ENCODE results near the gene PRKD1.

The PRKD1 gene

GRCh38 chr14:29802211-29802610 is 125.4 kb downstream of the PRKD1 start:
- TF ChIP-seq TARDBP (IDR thresholded peaks at IDR 0.05): no peak
- TF ChIP-seq ELF4 (IDR thresholded peaks at IDR 0.05): no peak
- TF ChIP-seq FOXK2 (IDR thresholded peaks at IDR 0.05): no peak
- no peak for TF ChIP-seq ZNF384 (IDR thresholded peaks at IDR 0.05)
- ChIA-PET POLR2A (no interaction called here), CTCF (interaction anchor here (0.7 kb wide), 1 partner anchor 1077 kb away, joined by 4 read pairs; no protein-coding TSS in a partner anchor)
- no peak for DNase-seq (ENCODE audit: extremely low spot score)

- no peak for TF ChIP-seq TARDBP (IDR thresholded peaks at IDR 0.05)
- TF ChIP-seq ZNF384 (IDR thresholded peaks at IDR 0.05): no peak
- TF ChIP-seq FOXM1 (IDR thresholded peaks at IDR 0.05; ENCODE audit: borderline replicate concordance): no peak
- TF ChIP-seq NFRKB (IDR thresholded peaks at IDR 0.05): no peak
- TF ChIP-seq BHLHE40 (IDR thresholded peaks at IDR 0.05; ENCODE audit: borderline replicate concordance): no peak
- TF ChIP-seq SUZ12 (IDR thresholded peaks at IDR 0.05): no peak
- no peak for TF ChIP-seq PKNOX1 (IDR thresholded peaks at IDR 0.05)
- TF ChIP-seq LEF1 (IDR thresholded peaks at IDR 0.05; ENCODE audit: borderline replicate concordance): no peak
- peak; percentile 9 for DNase-seq (ENCODE audit: extremely low spot score)
- CTCF ChIA-PET: interaction anchor here (0.6 to 1.1 kb wide), 2 partner anchors 13 to 73 kb away, joined by 3 read pairs; no protein-coding TSS in a partner anchor
- POLR2A ChIA-PET: no interaction called here
These were observed 126.7 kb downstream of the PRKD1 start for GRCh38 chr14:29800961-29801360.

GRCh38 chr14:29799464-29800095 is 128.1 kb downstream of the PRKD1 start:
- no peak for TF ChIP-seq LEF1 (IDR thresholded peaks at IDR 0.05; ENCODE audit: borderline replicate concordance)
- TF ChIP-seq HDGF (IDR thresholded peaks at IDR 0.05; ENCODE audit: borderline replicate concordance): no peak
- TF ChIP-seq FOXK2 (IDR thresholded peaks at IDR 0.05): no peak
- no peak for TF ChIP-seq NFRKB (IDR thresholded peaks at IDR 0.05)
- TF ChIP-seq ELF4 (IDR thresholded peaks at IDR 0.05): no peak
- no peak for TF ChIP-seq L3MBTL2 (conservative IDR thresholded peaks at IDR 0.05)
- no peak for TF ChIP-seq SP1 (IDR thresholded peaks at IDR 0.05)
- TF ChIP-seq CTBP1 (IDR thresholded peaks at IDR 0.05; ENCODE audit: borderline replicate concordance): no peak
- TF ChIP-seq SUZ12 (IDR thresholded peaks at IDR 0.05): no peak
- TF ChIP-seq ZNF384 (IDR thresholded peaks at IDR 0.05): no peak
- no peak for TF ChIP-seq FOXA1 (IDR thresholded peaks at IDR 0.05)
- TF ChIP-seq ARNT (IDR thresholded peaks at IDR 0.05): no peak
- no peak for TF ChIP-seq FOXM1 (IDR thresholded peaks at IDR 0.05; ENCODE audit: borderline replicate concordance)
- no peak for TF ChIP-seq TARDBP (IDR thresholded peaks at IDR 0.05)
- TF ChIP-seq PKNOX1 (IDR thresholded peaks at IDR 0.05): no peak
- TF ChIP-seq BHLHE40 (IDR thresholded peaks at IDR 0.05; ENCODE audit: borderline replicate concordance): no peak
- no peak for DNase-seq (ENCODE audit: extremely low spot score)
- POLR2A ChIA-PET: no interaction called here
- CTCF ChIA-PET: no interaction called here

- POLR2A ChIA-PET: no interaction called here
- DNase-seq (ENCODE audit: extremely low spot score): no peak
- no peak for TF ChIP-seq FOXM1 (IDR thresholded peaks at IDR 0.05; ENCODE audit: borderline replicate concordance)
- TF ChIP-seq SUZ12 (IDR thresholded peaks at IDR 0.05): no peak
- no peak for TF ChIP-seq FOXK2 (IDR thresholded peaks at IDR 0.05)
- TF ChIP-seq ZNF384 (IDR thresholded peaks at IDR 0.05): no peak
- TF ChIP-seq FOXA1 (IDR thresholded peaks at IDR 0.05): no peak
- TF ChIP-seq BHLHE40 (IDR thresholded peaks at IDR 0.05; ENCODE audit: borderline replicate concordance): no peak
- TF ChIP-seq NFRKB (IDR thresholded peaks at IDR 0.05): no peak
- TF ChIP-seq L3MBTL2 (conservative IDR thresholded peaks at IDR 0.05): no peak
- no peak for TF ChIP-seq PKNOX1 (IDR thresholded peaks at IDR 0.05)
- TF ChIP-seq CTBP1 (IDR thresholded peaks at IDR 0.05; ENCODE audit: borderline replicate concordance): no peak
- no peak for TF ChIP-seq ARNT (IDR thresholded peaks at IDR 0.05)
- no peak for TF ChIP-seq HDGF (IDR thresholded peaks at IDR 0.05; ENCODE audit: borderline replicate concordance)
- TF ChIP-seq ELF4 (IDR thresholded peaks at IDR 0.05): no peak
- TF ChIP-seq LEF1 (IDR thresholded peaks at IDR 0.05; ENCODE audit: borderline replicate concordance): no peak
- TF ChIP-seq TARDBP (IDR thresholded peaks at IDR 0.05): no peak
- no peak for TF ChIP-seq SP1 (IDR thresholded peaks at IDR 0.05)
- CTCF ChIA-PET: no interaction called here
These were observed 128.8 kb downstream of the PRKD1 start for GRCh38 chr14:29798811-29799210.

GRCh38 chr14:29798108-29798663 is 129.5 kb downstream of the PRKD1 start:
- POLR2A ChIA-PET: no interaction called here
- DNase-seq (ENCODE audit: extremely low spot score): no peak
- TF ChIP-seq PKNOX1 (IDR thresholded peaks at IDR 0.05): no peak
- TF ChIP-seq LEF1 (IDR thresholded peaks at IDR 0.05; ENCODE audit: borderline replicate concordance): no peak
- TF ChIP-seq BHLHE40 (IDR thresholded peaks at IDR 0.05; ENCODE audit: borderline replicate concordance): no peak
- no peak for TF ChIP-seq SP1 (IDR thresholded peaks at IDR 0.05)
- TF ChIP-seq FOXM1 (IDR thresholded peaks at IDR 0.05; ENCODE audit: borderline replicate concordance): no peak
- no peak for TF ChIP-seq ARNT (IDR thresholded peaks at IDR 0.05)
- no peak for TF ChIP-seq ZNF384 (IDR thresholded peaks at IDR 0.05)
- TF ChIP-seq ELF4 (IDR thresholded peaks at IDR 0.05): no peak
- TF ChIP-seq TARDBP (IDR thresholded peaks at IDR 0.05): no peak
- TF ChIP-seq CTBP1 (IDR thresholded peaks at IDR 0.05; ENCODE audit: borderline replicate concordance): no peak
- TF ChIP-seq L3MBTL2 (conservative IDR thresholded peaks at IDR 0.05): no peak
- TF ChIP-seq SUZ12 (IDR thresholded peaks at IDR 0.05): no peak
- TF ChIP-seq FOXK2 (IDR thresholded peaks at IDR 0.05): no peak
- TF ChIP-seq HDGF (IDR thresholded peaks at IDR 0.05; ENCODE audit: borderline replicate concordance): no peak
- no peak for TF ChIP-seq FOXA1 (IDR thresholded peaks at IDR 0.05)
- no peak for TF ChIP-seq NFRKB (IDR thresholded peaks at IDR 0.05)
- CTCF ChIA-PET: no interaction called here

All from HEK293T (cell line).